Measurements from ENCODE around the gene ISLR2.

The ISLR2 gene

DNA sequence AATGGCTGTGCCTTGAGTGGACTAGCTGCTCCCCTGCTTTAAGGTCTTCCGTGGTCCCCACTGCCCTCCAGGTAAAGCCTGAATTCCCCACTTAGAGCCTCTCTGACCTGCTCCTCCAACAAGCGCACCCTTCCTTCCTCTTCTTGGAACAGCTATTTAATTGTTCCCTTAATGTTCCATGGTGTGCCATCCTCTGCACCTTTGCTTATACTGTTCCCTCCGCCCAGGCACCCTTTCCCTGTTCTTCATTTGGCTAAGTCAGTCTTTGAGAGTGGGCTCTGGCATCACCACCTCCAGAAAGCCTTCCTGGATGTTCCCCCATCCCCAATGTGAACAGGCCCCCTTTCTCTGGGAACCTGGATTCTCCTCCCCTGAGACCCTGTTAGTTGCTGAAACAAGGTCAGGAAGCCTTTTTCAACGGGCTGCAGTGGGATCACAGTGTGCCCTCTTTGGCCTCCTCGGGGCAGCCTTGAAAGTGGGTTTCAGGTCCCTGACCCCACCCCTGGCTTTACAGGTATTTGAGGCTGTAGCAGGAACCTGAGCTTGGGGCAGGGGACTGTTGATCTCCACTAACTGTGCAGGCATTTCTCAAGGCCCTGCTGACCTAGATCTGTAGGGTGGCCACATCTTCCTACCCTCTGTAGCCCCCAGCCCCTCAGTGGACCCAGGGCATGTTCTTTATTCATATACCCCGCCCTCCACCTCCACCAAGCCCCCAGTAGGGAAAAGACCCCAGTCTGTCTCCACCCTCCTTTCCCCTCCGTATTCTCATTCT, 48.1 kb downstream of the ISLR2 start:
- DNase-seq, result no peak

DNA sequence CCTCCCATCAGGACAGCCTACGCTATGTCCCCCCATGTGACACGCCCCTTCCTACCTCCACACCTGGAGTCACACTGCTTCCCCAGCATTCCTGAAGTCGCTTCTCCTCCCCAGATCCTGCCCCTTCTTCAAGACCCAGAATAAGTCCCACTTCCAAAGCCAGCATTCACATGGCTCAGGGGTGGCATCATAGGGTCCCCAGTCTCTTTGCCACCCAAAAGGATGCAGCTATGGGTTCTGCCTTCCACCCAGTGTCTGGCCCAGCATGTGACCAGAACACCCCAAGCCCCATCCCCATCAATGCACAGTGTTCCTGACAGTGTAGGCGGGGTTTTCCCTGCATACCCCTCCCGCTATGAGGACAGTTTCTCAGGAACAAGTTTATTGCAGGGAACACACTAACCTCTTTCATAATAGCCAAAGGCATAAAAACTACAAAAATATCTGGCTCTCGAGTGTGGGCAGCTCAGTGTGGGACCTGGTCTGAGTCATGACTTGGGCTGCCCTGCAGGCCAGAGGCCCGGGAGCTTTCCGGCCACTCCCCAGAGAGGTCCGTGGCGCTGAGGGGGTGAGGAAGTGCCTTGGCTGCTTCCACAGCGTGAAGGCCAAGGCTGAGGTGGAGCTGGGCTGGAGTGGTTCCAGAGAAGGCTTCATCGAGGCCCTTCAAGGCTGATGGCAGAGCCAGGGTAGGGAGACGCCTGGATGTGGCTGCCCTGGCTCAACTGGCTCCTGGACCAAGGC, 48.9 kb downstream of the ISLR2 start:
- DNase-seq, result peak; percentile 24 to 57 (median 43)

DNA sequence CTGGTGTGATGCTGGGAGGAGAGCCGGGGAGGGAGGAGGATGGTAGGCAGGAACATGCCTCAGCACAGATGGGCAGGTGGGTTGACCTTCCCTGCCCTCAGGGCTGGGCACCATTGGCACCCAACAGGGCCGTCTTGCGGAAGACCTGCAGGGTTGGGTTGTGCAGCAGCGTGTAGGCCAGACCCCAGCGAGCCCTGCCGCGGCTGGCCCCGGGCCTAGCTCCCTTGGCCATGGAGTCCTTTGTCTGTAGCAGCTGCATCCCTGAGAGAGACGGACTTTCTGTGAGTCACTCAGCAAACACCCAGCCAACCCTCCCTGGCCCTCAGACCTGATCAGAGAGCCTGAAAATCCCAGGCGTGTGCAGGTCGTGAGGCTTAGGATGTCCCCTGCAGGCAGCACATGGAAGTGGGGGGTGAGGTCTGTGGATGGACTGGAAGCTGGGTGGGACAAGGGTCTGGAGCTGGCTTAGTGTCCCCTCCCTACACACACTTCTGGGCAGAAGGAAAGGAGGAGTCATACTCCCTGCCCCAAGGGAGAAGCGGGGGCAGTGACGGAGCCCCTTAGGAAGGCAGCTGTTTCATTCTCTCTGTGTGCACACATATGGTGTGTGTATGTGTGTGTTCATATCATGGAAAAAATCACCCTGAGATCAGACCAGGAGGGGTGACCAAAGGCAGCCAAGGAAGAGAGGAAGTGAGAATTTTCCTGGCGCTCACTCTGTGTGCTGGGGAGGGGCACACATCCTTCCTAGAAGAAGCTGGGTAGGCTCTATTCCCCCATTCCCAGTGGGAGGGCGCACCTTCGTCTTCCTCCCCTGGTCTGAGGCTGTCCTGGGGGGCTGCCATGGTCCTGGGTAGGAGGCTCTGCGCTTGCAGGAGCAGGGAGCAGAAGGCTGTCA, 49.8 kb downstream of the ISLR2 start:
- no peak for DNase-seq

GRCh38 chr15:74180881-74181602, 50.7 kb downstream of the ISLR2 start:
- DNase-seq, result no peak

- DNase-seq, result no peak
These were observed 51.7 kb downstream of the ISLR2 start for GRCh38 chr15:74182131-74182530.

DNA sequence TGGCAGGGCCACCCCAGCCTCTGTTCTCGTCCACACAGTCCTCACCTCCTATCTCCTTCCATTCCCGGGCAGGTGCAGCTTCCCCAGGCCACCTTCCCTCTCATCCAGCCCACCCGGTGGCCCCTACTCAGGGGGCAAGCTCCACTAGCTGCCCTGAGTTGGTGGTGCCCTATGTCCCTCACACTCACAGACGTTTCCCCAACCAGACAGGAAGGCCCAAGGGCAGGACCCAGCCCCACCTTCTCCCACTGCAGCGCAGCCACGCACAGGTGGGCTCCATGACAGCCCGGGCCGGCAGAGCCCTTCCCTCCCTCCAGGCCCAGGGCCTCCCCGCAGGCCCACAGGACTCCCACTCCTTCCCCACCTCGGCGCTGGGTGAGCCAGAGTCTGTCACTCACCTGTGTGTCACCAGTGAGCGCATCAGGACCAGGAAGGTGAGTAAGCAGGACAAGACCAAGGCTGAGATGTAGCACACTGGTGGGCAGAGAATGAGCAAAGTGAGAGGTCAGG, 54.3 kb downstream of the ISLR2 start:
- DNase-seq, result no peak

- no peak for DNase-seq
These were observed 55.4 kb downstream of the ISLR2 start for GRCh38 chr15:74185710-74186348.
